HL-60 (cell line): ENCODE data around the gene XRCC3.

Source experiments
- CTCF ChIP-seq: IDR thresholded peaks from one replicate; pipeline ENCODE4 v1.5.1; 2011; ENCODE audit warnings: low read length, control low read depth, inconsistent platforms; ENCODE audit not compliant: insufficient read depth
- GABPA ChIP-seq: IDR thresholded peaks from 2 replicates; pipeline ENCODE4 v1.6.1; 2012; ENCODE audit warnings: low read depth
- POLR2AphosphoS5 ChIP-seq: IDR thresholded peaks from 2 replicates; pipeline ENCODE4 v1.6.1; 2012; ENCODE audit warnings: low read depth
- REST ChIP-seq: IDR thresholded peaks from 2 replicates; pipeline ENCODE4 v1.6.1; 2012; ENCODE audit warnings: low read depth; ENCODE audit not compliant: insufficient replicate concordance
- SPI1 ChIP-seq: IDR thresholded peaks from 2 replicates; pipeline ENCODE4 v1.6.1; 2012; ENCODE audit warnings: low read depth, mild to moderate bottlenecking, borderline replicate concordance

GRCh38 chr14:103739466-103739792 is 24.2 kb upstream of the XRCC3 start:
- TF ChIP-seq CTCF, result no peak
- TF ChIP-seq POLR2AphosphoS5, result no peak
- no peak for TF ChIP-seq SPI1
- TF ChIP-seq REST, result no peak
- TF ChIP-seq GABPA, result no peak
